A673 (cell line): Measurements from ENCODE around the gene GHRH.

Experiments
- CTCF ChIP-seq: fragments of 300-800, 200-600 bp; sonication (generic); conservative IDR thresholded peaks from 2 replicates; pipeline ENCODE4 v1.5.1; 2017; ENCODE audit warnings: low read depth, mild to moderate bottlenecking, antibody characterized with exemption, low read length, moderate library complexity, mixed read lengths
- EZH2 ChIP-seq: fragments of 200-600 bp; sonication (generic); IDR thresholded peaks from 2 replicates; pipeline ENCODE4 v1.6.1; 2017; ENCODE audit warnings: borderline replicate concordance, low read depth, mild to moderate bottlenecking, mixed read lengths, antibody characterized with exemption, low read length; ENCODE audit not compliant: poor library complexity, severe bottlenecking

GRCh38 chr20:37222086-37222485 is 39.5 kb downstream of the GHRH start:
- TF ChIP-seq EZH2 (no peak), CTCF (no peak)
